Limb (tissue), 2 donors: ENCODE measurements around the gene GEMIN2.
"Not testable (repeated sequence)": the region's sequence is repeated elsewhere in the genome, so short reads cannot be mapped to it uniquely, and the experiment has no call there.

Source experiments
- DNase-seq, 2 donors: peaks; one replicate each; pipeline ENCODE4 v3.0.0-alpha.2; 2016; ENCODE audit errors: extremely low spot score in 2 of 2

The GEMIN2 gene

DNA sequence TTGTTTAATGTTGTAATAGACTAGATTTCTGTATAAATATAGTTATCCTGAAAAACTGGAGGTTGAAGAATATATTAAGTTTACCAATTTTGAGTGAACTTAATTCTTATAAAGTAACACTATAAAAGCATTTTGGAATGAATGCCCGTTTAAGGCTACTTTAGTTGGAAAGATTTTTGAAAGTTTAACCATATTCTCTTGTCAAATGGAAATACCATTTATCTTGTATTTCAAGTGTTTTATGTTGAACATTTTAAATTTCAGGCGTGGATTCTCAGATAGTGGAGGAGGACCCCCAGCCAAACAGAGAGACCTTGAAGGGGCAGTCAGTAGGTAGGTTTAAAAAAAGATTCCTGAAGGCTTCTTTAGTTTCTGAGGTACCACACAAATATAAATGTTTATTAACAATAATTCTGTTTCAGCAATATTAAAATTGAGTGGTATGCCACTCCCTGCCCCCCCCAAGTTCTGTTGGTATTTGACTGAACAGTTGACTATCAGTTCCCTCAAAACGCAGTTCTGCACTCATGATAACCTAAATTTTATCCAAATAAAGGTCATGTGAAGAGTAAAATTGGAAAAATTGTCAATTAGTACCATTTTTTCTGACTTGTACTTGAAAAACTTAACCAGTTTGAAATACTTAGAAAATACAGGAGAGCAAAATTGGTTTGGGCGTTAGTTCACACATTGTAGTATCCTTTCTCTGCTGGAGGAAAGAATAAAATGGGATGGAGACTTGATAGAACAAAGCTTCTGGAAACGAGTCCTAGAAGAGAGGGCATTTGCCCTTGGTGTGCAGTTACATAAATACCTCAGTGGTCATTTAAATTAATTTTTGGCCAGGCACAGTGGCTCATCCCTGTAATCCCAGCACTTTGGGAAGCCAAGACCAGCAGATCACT lies 62.4 kb downstream of the GEMIN2 start:
- DNase-seq, result no peak

DNA sequence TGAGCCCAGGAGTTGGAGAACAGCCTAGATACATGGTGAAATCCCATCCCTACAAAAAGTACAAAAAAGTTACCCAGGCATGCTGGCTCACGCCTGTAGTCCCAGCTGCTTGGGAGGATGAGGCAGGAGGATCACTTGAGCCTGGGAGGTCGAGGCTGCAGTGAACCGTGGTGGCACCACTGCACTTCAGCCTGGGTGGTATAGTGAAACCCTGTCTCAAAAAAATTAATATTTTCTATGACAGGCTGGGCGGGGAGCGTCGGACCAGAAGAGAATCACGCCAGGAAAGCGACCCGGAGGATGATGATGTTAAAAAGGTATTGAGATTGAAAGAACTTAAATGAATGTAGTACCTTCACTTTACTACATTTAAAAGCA lies 63.0 kb downstream of the GEMIN2 start:
- DNase-seq, result no peak

DNA sequence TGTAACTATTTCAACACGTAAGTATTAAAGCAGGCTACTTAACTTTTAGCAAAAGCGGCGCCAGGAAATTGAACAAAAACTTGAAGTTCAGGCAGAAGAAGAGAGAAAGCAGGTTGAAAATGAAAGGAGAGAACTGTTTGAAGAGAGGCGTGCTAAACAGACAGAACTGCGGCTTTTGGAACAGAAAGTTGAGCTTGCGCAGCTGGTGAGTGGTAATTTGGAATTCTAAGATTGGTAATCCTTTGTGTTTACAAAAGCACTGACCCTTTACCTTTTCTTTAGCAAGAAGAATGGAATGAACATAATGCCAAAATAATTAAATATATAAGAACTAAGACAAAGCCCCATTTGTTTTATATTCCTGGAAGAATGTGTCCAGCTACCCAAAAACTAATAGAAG lies 64.9 kb downstream of the GEMIN2 start:
- DNase-seq, result no peak

DNA sequence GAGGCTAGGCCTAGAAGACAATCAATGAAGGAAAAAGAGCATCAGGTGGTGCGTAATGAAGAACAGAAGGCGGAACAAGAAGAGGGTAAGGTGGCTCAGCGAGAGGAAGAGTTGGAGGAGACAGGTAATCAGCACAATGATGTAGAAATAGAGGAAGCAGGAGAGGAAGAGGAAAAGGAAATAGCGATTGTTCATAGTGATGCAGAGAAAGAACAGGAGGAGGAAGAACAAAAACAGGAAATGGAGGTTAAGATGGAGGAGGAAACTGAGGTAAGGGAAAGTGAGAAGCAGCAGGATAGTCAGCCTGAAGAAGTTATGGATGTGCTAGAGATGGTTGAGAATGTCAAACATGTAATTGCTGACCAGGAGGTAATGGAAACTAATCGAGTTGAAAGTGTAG lies 66.4 kb downstream of the GEMIN2 start:
- DNase-seq, result no peak

DNA sequence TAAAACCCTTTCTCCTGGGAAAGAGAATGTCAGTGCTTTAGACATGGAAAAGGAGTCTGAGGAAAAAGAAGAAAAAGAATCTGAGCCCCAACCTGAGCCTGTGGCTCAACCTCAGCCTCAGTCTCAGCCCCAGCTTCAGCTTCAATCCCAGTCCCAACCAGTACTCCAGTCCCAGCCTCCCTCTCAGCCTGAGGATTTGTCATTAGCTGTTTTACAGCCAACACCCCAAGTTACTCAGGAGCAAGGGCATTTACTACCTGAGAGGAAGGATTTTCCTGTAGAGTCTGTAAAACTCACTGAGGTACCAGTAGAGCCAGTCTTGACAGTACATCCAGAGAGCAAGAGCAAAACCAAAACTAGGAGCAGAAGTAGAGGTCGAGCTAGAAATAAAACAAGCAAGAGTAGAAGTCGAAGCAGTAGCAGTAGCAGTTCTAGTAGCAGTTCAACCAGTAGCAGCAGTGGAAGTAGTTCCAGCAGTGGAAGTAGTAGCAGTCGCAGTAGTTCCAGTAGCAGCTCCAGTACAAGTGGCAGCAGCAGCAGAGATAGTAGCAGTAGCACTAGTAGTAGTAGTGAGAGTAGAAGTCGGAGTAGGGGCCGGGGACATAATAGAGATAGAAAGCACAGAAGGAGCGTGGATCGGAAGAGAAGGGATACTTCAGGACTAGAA lies 67.0 kb downstream of the GEMIN2 start:
- no peak for DNase-seq

DNA sequence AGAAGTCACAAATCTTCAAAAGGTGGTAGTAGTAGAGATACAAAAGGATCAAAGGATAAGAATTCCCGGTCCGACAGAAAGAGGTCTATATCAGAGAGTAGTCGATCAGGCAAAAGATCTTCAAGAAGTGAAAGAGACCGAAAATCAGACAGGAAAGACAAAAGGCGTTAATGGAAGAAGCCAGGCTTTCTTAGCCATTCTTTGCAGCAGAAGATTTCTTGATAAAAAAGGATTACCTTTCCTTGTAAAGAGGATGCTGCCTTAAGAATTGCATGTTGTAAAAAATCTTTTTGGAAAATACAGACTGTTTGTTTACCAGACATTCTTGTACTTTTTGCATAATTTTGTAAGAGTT lies 67.5 kb downstream of the GEMIN2 start:
- DNase-seq, result no peak

DNA sequence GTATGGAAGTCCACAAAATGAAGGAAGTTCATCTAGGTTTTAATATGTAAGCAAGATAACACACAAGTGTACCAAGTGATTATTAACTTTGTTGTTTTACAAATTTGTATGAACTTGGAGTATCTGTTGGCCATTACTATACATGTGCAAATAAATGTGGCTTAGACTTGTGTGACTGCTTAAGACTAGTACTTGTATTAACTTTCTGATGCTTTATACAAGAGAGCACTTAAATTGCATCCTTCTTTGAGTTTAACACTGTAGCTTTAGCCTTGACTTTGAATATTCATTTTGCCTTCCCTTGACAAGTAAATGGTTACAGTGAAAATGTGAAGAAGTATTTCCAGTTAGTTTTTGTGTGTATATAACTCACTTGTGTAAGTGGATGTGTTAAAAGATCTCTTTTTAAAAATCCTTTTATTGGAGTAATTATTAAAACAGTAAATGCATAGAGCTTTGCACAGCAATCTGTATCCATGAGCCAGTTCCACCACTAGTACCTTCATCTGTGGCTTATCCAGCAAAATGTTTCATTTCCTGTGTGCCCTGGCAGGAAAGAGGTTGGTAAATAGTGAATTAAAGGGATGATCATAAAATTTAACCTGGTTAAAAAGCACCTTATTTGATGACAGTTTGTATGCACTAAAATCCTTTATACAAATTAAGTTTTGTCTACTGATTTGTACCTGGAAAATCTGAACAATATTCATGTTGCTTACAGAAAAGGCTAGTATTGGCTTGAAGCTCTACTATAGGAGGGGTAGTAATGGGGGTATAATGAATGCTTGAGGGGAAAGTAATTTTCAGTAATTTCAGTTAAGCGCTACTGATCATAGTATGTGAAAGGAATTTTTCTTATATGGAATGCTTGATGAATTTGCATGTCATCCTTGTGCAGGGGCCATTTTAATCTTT lies 68.9 kb downstream of the GEMIN2 start:
- DNase-seq, result no peak

DNA sequence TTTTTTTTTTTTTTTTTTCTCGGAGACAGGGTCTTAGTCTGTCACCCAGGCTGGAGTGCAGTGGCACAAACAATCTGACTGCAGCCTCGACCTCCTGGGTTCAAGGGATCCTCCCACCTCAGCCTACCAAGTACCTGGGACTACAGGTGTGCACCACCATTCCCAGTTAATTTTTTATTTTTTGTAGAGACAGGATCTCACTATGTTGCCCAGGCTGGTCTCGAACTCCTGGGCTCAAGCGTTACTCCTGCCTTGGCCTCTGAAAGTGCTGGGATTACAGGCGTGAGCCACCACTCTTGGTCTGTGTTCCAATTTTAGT lies 69.5 kb downstream of the GEMIN2 start:
- DNase-seq, result not testable (repeated sequence)

DNA sequence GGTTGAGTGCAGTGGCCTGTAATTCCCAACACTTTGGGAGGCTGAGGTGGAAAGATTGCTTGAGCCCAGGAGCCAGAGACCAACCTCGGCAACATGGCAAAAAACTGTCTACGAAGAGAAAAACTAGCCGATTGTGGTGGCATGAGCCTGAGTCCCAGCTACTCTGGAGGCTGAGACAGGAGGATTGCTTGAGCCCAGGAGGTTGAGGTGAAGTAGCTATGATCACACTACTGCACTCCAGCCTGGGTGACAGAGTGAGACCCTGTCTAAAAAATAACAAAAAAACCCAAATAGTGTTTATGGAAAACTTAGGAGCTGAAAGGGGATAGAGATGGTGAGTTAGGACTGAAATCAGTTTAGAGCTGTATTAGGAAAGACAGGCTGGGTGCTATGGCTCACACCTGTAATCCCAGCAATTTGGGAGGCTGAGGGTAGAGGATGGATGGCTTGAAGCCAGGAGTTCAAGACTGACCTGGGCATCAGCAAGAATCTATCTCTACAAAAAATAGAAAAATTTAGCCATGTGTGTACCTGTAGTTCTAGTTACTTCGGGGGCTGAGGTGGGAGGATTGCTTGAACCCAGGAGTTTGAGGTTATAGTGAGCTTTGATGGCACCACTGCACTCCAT lies 70.6 kb downstream of the GEMIN2 start:
- DNase-seq, result no peak

DNA sequence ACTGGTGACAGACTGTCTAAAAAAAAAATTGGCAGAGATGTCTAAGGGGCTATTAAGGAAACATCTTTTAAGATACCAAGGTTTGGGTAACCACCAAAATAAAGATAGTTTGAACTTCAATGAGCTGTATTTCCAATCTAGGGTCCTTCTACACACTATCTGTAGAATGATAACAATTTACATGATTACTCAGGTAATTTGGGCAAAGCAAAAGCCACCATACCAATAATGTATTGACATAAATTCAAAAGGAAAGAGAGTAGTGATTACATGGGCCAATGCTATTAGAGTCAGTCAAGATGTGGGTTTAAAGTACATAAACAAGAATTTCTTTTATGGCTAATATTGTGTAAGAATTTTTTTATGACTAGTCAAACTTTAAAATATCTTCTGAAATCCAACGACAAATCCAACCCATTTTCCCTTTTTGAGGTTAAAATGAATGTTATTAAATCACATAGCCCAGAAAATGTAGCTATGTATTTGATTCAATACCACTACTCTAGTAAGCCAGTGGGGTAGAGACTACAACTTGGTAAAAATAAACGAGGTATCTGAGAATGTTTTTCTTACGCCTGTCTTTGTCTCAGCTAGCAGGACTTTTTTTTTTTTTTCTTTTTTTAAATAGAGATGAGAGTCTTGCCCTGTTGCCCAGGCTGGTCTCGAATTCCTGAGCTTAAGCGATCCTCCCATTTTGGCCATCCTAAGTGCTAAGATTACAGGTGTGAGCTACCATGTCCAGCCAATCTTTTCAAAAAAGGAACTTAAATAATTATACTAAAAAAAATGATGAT lies 71.3 kb downstream of the GEMIN2 start:
- no peak for DNase-seq
